PFSK-1 (cell line): Measurements from ENCODE around the gene ZNF385C.

Experiments used
- FOXP2 ChIP-seq: optimal IDR thresholded peaks from 2 replicates; pipeline ENCODE3; 2011; ENCODE audit warnings: borderline replicate concordance, control low read depth, inconsistent platforms; ENCODE audit not compliant: insufficient read depth; ENCODE audit errors: extremely low read length, extremely low read depth
- POLR2AphosphoS5 ChIP-seq: IDR thresholded peaks from 2 replicates; pipeline ENCODE4 v1.6.1; 2012; ENCODE audit warnings: low read depth, mild to moderate bottlenecking, control low read depth, low read length, moderate library complexity
- REST ChIP-seq, 2 experiments: IDR thresholded peaks; 2 replicates each; pipeline versions ENCODE4 v1.6.1 to v1.8.0; 2011 to 2012; ENCODE audit warnings: low read depth in 2 of 2, low read length in 2 of 2, control low read depth in 1 of 2, inconsistent platforms in 1 of 2, mild to moderate bottlenecking in 1 of 2, moderate library complexity in 1 of 2; ENCODE audit not compliant: insufficient read depth in 1 of 2
- SIN3A ChIP-seq: IDR thresholded peaks from 2 replicates; pipeline ENCODE4 v1.6.1; 2012; ENCODE audit warnings: mild to moderate bottlenecking, low read length, moderate library complexity, borderline replicate concordance; ENCODE audit not compliant: insufficient read depth
- TAF1 ChIP-seq: IDR thresholded peaks from 2 replicates; pipeline ENCODE4 v1.6.1; 2012; ENCODE audit warnings: low read length, control low read depth, borderline replicate concordance; ENCODE audit not compliant: insufficient read depth

The ZNF385C gene

GRCh38 chr17:42133461-42134041, 35.3 kb upstream of the ZNF385C start:
- no peak for TF ChIP-seq POLR2AphosphoS5

GRCh38 chr17:42132941-42133340, 34.7 kb upstream of the ZNF385C start:
- TF ChIP-seq TAF1: no peak
- no peak for TF ChIP-seq SIN3A
- no peak for TF ChIP-seq POLR2AphosphoS5
- no peak for TF ChIP-seq REST (IDR thresholded peaks at IDR 0.05; ENCODE audit: insufficient read depth in 1 of 2, low read depth in 2 of 2, low read length in 2 of 2)
- TF ChIP-seq FOXP2: no peak

GRCh38 chr17:42131981-42132432, 33.7 kb upstream of the ZNF385C start:
- TF ChIP-seq TAF1 (no peak), FOXP2 (no peak), SIN3A (no peak), POLR2AphosphoS5 (no peak), REST (IDR thresholded peaks at IDR 0.05; ENCODE audit: insufficient read depth in 1 of 2, low read depth in 2 of 2, low read length in 2 of 2) (no peak)

- no peak for TF ChIP-seq POLR2AphosphoS5
- TF ChIP-seq SIN3A: no peak
- no peak for TF ChIP-seq TAF1
These were observed 33.0 kb upstream of the ZNF385C start for GRCh38 chr17:42131232-42131631.

GRCh38 chr17:42130310-42130936, 32.1 kb upstream of the ZNF385C start:
- TF ChIP-seq FOXP2: no peak
- no peak for TF ChIP-seq TAF1
- no peak for TF ChIP-seq POLR2AphosphoS5
- TF ChIP-seq REST (IDR thresholded peaks at IDR 0.05; ENCODE audit: insufficient read depth in 1 of 2, low read depth in 2 of 2, low read length in 2 of 2): no peak
- TF ChIP-seq SIN3A: no peak

GRCh38 chr17:42129109-42129837, 31.0 kb upstream of the ZNF385C start:
- TF ChIP-seq SIN3A: no peak
- TF ChIP-seq REST (IDR thresholded peaks at IDR 0.05; ENCODE audit: insufficient read depth in 1 of 2, low read depth in 2 of 2, low read length in 2 of 2): no peak
- TF ChIP-seq TAF1: no peak
- no peak for TF ChIP-seq POLR2AphosphoS5
- TF ChIP-seq FOXP2: no peak
